ENCODE measurements around the gene PBX3.

GRCh38 chr9:125757834-125758233 is 10.7 kb downstream of the PBX3 start:
- TF ChIP-seq CTCF (IDR thresholded peaks at IDR 0.05) (no peak), POLR2A (IDR thresholded peaks at IDR 0.05) (no peak)
